HepG2 (cell line): ENCODE data around the gene SLC5A4. TPM values are rescaled to one million over a fixed set of nuclear protein-coding genes. Genes with fewer than 3 reads are reported as not detected.

Source experiments
- ARID3A ChIP-seq: IDR thresholded peaks from 2 replicates; pipeline ENCODE4 v1.6.1; 2012; ENCODE audit warnings: low read depth, low read length, improper control_type of control experiment
- CREM ChIP-seq, 2 experiments: sonication (generic) in 1 of 2; formaldehyde crosslinking in 1 of 2; IDR thresholded peaks; 2 replicates each; pipeline versions ENCODE4 v1.4.0 to v1.6.1; 2016 to 2020; ENCODE audit warnings: antibody characterized with exemption in 1 of 2, mild to moderate bottlenecking in 1 of 2, missing genetic modification reagents in 1 of 2
- DDIT3 ChIP-seq: sonication (generic); formaldehyde crosslinking; IDR thresholded peaks from 2 replicates; pipeline ENCODE4 v1.4.0; 2020; ENCODE audit warnings: mild to moderate bottlenecking, missing genetic modification reagents
- EED ChIP-seq: sonication (generic); formaldehyde crosslinking; IDR thresholded peaks from 2 replicates; pipeline ENCODE4 v1.5.0; 2020; ENCODE audit warnings: mild to moderate bottlenecking, missing genetic modification reagents
- HNRNPUL1 ChIP-seq: fragments of 200-400 bp; formaldehyde crosslinking; IDR thresholded peaks from 2 replicates; pipeline ENCODE4 v1.6.1; 2017; ENCODE audit warnings: low read depth, mild to moderate bottlenecking, low read length, moderate library complexity
- NR2F2 ChIP-seq: IDR thresholded peaks from 2 replicates; pipeline ENCODE4 v1.6.1; 2012; ENCODE audit warnings: low read depth, inconsistent platforms, borderline replicate concordance
- RXRA ChIP-seq: sonication (generic); formaldehyde crosslinking; IDR thresholded peaks from 2 replicates; pipeline ENCODE4 v1.5.1; 2020; ENCODE audit warnings: missing genetic modification reagents
- TARDBP ChIP-seq: sonication (generic); formaldehyde crosslinking; IDR thresholded peaks from 2 replicates; pipeline ENCODE4 v1.8.0; 2022; ENCODE audit warnings: mild to moderate bottlenecking, missing genetic modification reagents
- USF2 ChIP-seq, 2 experiments: sonication (generic) in 1 of 2; formaldehyde crosslinking in 1 of 2; IDR thresholded peaks; 2 replicates each; pipeline versions ENCODE4 v1.5.1 to v1.6.1; 2011 to 2020; ENCODE audit warnings: borderline replicate concordance in 1 of 2, low read depth in 1 of 2, low read length in 1 of 2, mild to moderate bottlenecking in 1 of 2, missing genetic modification reagents in 1 of 2, moderate library complexity in 1 of 2
- ZFP36L1 ChIP-seq: sonication (generic); formaldehyde crosslinking; IDR thresholded peaks from 2 replicates; pipeline ENCODE4 v1.8.0; 2022; ENCODE audit warnings: mild to moderate bottlenecking, missing genetic modification reagents, moderate library complexity
- ZFP37 ChIP-seq: sonication (generic); formaldehyde crosslinking; IDR thresholded peaks from 2 replicates; pipeline ENCODE4 v1.4.0; 2020; ENCODE audit warnings: missing genetic modification reagents, borderline replicate concordance
- ZKSCAN8 ChIP-seq: IDR thresholded peaks from 2 replicates; pipeline ENCODE4 v1.6.1; 2016; ENCODE audit warnings: borderline replicate concordance, missing genetic modification reagents, missing compliant biosample characterization
- ZNF883 ChIP-seq: sonication (generic); formaldehyde crosslinking; IDR thresholded peaks from 2 replicates; pipeline ENCODE4 v1.5.1; 2020; ENCODE audit warnings: mild to moderate bottlenecking, missing genetic modification reagents; ENCODE audit errors: not compliant biosample characterization
- ZSCAN22 ChIP-seq: sonication (generic); formaldehyde crosslinking; IDR thresholded peaks from 2 replicates; pipeline ENCODE4 v1.4.0; 2020; ENCODE audit warnings: mild to moderate bottlenecking, missing genetic modification reagents
- polyA plus RNA-seq, 8 experiments: library from polyadenylated mRNA; depleted of rRNA in 3 of 8; stranded (reverse) in 7 of 8; unstranded in 1 of 8; fragments of >200 nt; fragmentation: Illumina TruSeq in 4 of 8; extraction: Trizol in 4 of 8; gene quantifications; 2 replicates each; pipeline versions ENCODE4 v1.2.1 to v1.2.3, GENCODE V29; 2011 to 2016; ENCODE audit warnings: low read depth in 4 of 8, missing spikeins in 1 of 8, mixed read lengths in 1 of 8; ENCODE audit not compliant: insufficient read depth in 1 of 8
- total RNA-seq, 5 experiments: library from RNA; depleted of rRNA; stranded (reverse); fragments of >200 nt; fragmentation: Illumina TruSeq; extraction: Trizol; gene quantifications; 2 replicates each; pipeline ENCODE4 v1.2.3, GENCODE V29; 2016; ENCODE audit warnings: low read depth in 1 of 5
- TF ChIP-seq, protein P1 (sequence below): sonication (generic); formaldehyde crosslinking; IDR thresholded peaks from 2 replicates; pipeline ENCODE4 v1.4.0; 2020; ENCODE audit warnings: mild to moderate bottlenecking, missing genetic modification reagents, borderline replicate concordance
- TF ChIP-seq, protein P2 (sequence below): sonication (generic); formaldehyde crosslinking; IDR thresholded peaks from 2 replicates; pipeline ENCODE4 v1.4.0; 2020; ENCODE audit warnings: missing genetic modification reagents, borderline replicate concordance
- TF ChIP-seq, protein P3 (sequence below): sonication (generic); formaldehyde crosslinking; IDR thresholded peaks from 2 replicates; pipeline ENCODE4 v1.5.0; 2020; ENCODE audit warnings: mild to moderate bottlenecking, missing genetic modification reagents

The SLC5A4 gene
- total and polyA plus RNA-seq, 2 of the 13 experiments (the other 11 are each of a cell fraction or from before 2014, with no cell fraction given), result not detected

- TF ChIP-seq, protein P1, sequence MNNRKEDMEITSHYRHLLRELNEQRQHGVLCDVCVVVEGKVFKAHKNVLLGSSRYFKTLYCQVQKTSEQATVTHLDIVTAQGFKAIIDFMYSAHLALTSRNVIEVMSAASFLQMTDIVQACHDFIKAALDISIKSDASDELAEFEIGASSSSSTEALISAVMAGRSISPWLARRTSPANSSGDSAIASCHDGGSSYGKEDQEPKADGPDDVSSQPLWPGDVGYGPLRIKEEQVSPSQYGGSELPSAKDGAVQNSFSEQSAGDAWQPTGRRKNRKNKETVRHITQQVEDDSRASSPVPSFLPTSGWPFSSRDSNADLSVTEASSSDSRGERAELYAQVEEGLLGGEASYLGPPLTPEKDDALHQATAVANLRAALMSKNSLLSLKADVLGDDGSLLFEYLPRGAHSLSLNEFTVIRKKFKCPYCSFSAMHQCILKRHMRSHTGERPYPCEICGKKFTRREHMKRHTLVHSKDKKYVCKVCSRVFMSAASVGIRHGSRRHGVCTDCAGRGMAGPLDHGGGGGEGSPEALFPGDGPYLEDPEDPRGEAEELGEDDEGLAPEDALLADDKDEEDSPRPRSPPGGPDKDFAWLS (CRISPR knock-in tag), result no peak
- TF ChIP-seq, protein P2, sequence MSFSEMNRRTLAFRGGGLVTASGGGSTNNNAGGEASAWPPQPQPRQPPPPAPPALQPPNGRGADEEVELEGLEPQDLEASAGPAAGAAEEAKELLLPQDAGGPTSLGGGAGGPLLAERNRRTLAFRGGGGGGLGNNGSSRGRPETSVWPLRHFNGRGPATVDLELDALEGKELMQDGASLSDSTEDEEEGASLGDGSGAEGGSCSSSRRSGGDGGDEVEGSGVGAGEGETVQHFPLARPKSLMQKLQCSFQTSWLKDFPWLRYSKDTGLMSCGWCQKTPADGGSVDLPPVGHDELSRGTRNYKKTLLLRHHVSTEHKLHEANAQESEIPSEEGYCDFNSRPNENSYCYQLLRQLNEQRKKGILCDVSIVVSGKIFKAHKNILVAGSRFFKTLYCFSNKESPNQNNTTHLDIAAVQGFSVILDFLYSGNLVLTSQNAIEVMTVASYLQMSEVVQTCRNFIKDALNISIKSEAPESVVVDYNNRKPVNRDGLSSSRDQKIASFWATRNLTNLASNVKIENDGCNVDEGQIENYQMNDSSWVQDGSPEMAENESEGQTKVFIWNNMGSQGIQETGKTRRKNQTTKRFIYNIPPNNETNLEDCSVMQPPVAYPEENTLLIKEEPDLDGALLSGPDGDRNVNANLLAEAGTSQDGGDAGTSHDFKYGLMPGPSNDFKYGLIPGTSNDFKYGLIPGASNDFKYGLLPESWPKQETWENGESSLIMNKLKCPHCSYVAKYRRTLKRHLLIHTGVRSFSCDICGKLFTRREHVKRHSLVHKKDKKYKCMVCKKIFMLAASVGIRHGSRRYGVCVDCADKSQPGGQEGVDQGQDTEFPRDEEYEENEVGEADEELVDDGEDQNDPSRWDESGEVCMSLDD (CRISPR knock-in tag), result no peak
- TF ChIP-seq EED, result no peak
- TF ChIP-seq ZFP36L1 (CRISPR knock-in tag), result no peak
- no peak for TF ChIP-seq DDIT3 (CRISPR knock-in tag)
- TF ChIP-seq, protein P3, sequence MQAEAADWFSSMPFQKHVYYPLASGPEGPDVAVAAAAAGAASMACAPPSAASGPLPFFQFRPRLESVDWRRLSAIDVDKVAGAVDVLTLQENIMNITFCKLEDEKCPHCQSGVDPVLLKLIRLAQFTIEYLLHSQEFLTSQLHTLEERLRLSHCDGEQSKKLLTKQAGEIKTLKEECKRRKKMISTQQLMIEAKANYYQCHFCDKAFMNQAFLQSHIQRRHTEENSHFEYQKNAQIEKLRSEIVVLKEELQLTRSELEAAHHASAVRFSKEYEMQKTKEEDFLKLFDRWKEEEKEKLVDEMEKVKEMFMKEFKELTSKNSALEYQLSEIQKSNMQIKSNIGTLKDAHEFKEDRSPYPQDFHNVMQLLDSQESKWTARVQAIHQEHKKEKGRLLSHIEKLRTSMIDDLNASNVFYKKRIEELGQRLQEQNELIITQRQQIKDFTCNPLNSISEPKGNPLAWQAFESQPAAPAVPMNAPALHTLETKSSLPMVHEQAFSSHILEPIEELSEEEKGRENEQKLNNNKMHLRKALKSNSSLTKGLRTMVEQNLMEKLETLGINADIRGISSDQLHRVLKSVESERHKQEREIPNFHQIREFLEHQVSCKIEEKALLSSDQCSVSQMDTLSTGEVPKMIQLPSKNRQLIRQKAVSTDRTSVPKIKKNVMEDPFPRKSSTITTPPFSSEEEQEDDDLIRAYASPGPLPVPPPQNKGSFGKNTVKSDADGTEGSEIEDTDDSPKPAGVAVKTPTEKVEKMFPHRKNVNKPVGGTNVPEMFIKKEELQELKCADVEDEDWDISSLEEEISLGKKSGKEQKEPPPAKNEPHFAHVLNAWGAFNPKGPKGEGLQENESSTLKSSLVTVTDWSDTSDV, result no peak
- TF ChIP-seq ZKSCAN8 (CRISPR knock-in tag), result no peak
- no peak for TF ChIP-seq ZFP37 (CRISPR knock-in tag)
- no peak for TF ChIP-seq ARID3A
- TF ChIP-seq HNRNPUL1, result 0 out of 2 replicates have a peak, but pooled peaks have one; percentile 53
- TF ChIP-seq NR2F2, result no peak
- no peak for TF ChIP-seq ZSCAN22
- no peak for TF ChIP-seq CREM (IDR thresholded peaks at IDR 0.05)
- no peak for TF ChIP-seq CREM (CRISPR knock-in tag; IDR thresholded peaks at IDR 0.05)
- TF ChIP-seq RXRA (CRISPR knock-in tag), result no peak
- no peak for TF ChIP-seq TARDBP (CRISPR knock-in tag)
- TF ChIP-seq USF2 (IDR thresholded peaks at IDR 0.05; ENCODE audit: low read depth, low read length), result no peak
- TF ChIP-seq USF2 (CRISPR knock-in tag; IDR thresholded peaks at IDR 0.05; ENCODE audit: borderline replicate concordance), result no peak
- TF ChIP-seq ZNF883 (CRISPR knock-in tag), result no peak
Observed at GRCh38 chr22:32245042-32245441, 10.1 kb downstream of the SLC5A4 start (continued).
